Measurements from ENCODE around the gene KIFAP3.

KIFAP3 gene

DNA sequence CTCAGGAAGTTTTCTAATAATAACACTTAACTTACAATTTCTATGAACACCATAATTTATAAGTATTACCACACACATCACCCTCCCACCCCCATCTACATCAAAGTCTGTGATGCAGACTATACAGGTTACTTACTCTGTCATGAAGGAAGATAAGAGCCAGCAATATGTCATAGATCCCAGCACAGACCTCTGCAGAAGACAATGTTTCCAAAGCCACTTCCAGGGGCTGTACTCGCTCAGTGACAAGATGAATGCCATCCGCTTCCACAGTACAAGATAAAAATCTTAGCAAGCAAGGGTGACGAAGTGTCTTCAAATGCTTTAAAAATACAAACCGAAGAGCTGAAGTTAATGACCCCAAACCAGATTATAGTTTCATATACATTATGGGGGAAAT is 196.0 kb downstream of the KIFAP3 start:
- H2AFZ ChIP-seq (ENCODE audit: low read depth, low read length, severe bottlenecking): no peak overlapping the region
- no peak overlapping the region for H3K4me2 ChIP-seq (ENCODE audit: low read depth, low read length, poor library complexity, severe bottlenecking)
- H3K9ac ChIP-seq (ENCODE audit: low read length): no peak overlapping the region
- H4K20me1 ChIP-seq (ENCODE audit: low read depth, low read length): no peaks in the 10 kb centered on the region
- no peaks in the 10 kb centered on the region for H3K9me2 ChIP-seq (replicated peaks; ENCODE audit: insufficient read depth, low read length)
- peaks cover 13% of the 10 kb centered on the region for H3K36me3 ChIP-seq (ENCODE audit: low read length)
- H3F3A ChIP-seq (ENCODE audit: insufficient read depth): no peaks in the 10 kb centered on the region
- H3K27ac ChIP-seq (ENCODE audit: low read depth, low read length): no peak overlapping the region
- peaks cover 2% of the 10 kb centered on the region; the same call in 1 of the 2 replicates for H3K79me2 ChIP-seq (ENCODE audit: insufficient read depth, low read length)
- H3K4me3 ChIP-seq (ENCODE audit: insufficient read depth, low read length, poor library complexity, severe bottlenecking): no peak overlapping the region
- TF ChIP-seq, protein P1, sequence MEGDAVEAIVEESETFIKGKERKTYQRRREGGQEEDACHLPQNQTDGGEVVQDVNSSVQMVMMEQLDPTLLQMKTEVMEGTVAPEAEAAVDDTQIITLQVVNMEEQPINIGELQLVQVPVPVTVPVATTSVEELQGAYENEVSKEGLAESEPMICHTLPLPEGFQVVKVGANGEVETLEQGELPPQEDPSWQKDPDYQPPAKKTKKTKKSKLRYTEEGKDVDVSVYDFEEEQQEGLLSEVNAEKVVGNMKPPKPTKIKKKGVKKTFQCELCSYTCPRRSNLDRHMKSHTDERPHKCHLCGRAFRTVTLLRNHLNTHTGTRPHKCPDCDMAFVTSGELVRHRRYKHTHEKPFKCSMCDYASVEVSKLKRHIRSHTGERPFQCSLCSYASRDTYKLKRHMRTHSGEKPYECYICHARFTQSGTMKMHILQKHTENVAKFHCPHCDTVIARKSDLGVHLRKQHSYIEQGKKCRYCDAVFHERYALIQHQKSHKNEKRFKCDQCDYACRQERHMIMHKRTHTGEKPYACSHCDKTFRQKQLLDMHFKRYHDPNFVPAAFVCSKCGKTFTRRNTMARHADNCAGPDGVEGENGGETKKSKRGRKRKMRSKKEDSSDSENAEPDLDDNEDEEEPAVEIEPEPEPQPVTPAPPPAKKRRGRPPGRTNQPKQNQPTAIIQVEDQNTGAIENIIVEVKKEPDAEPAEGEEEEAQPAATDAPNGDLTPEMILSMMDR (IDR thresholded peaks at IDR 0.05; ENCODE audit: insufficient read depth, low read length, poor library complexity, severe bottlenecking): no peak
- TF ChIP-seq EZH2phosphoT487 (conservative IDR thresholded peaks at IDR 0.05; ENCODE audit: low read length): no peak
- no peaks in the 10 kb centered on the region for H3K9me3 ChIP-seq (ENCODE audit: insufficient read depth, low read length)
- no peaks in the 10 kb centered on the region for H3K27me3 ChIP-seq (ENCODE audit: low read length)

DNA sequence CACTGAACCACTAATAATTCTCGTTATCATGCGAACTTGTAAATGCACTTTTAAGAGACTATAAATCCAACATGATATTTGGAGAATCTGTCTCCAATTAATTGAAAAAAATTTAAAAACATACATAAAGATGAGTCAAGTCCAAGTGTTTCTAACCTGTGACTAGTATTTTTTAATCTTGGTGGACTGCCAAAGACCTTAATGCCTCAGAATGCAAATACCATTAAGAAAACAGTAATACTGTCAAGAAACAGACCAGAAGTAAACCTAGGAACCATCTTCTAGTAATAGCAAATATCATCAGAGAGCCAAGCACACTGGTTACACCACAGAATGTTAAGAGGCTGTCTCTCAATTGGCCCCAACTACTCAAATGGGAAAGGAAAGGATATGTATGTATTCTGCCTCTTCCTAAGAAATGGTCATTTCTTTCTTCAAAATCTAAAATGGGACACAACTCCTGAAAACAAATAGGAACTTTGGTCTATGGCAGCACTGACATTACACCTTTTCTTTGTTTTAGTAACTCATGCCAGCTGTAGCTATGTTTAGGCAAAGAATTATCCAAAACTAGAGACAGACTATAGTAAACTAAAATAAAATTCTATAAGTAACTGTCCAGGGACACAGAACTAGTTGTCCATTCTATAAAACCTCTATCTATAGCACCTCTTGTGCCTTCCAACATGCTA is 196.5 kb downstream of the KIFAP3 start:
- Histone ChIP-seq H3K9me3 (ENCODE audit: insufficient read depth, low read length) (no peaks in the 10 kb centered on the region), H4K20me1 (ENCODE audit: low read depth, low read length) (no peaks in the 10 kb centered on the region), H3K27ac (ENCODE audit: low read depth, low read length) (no peak overlapping the region), H3K79me2 (ENCODE audit: insufficient read depth, low read length) (peaks cover 2% of the 10 kb centered on the region; the same call in 1 of the 2 replicates), H3K4me3 (ENCODE audit: insufficient read depth, low read length, poor library complexity, severe bottlenecking) (no peak overlapping the region), H3K9ac (ENCODE audit: low read length) (no peak overlapping the region), H3K36me3 (ENCODE audit: low read length) (peaks cover 19% of the 10 kb centered on the region), H3K4me2 (ENCODE audit: low read depth, low read length, poor library complexity, severe bottlenecking) (no peak overlapping the region), H3K9me2 (replicated peaks; ENCODE audit: insufficient read depth, low read length) (no peaks in the 10 kb centered on the region), H3K27me3 (ENCODE audit: low read length) (no peaks in the 10 kb centered on the region), H3F3A (ENCODE audit: insufficient read depth) (no peaks in the 10 kb centered on the region), H2AFZ (ENCODE audit: low read depth, low read length, severe bottlenecking) (no peak overlapping the region)
- no peak for TF ChIP-seq EZH2phosphoT487 (conservative IDR thresholded peaks at IDR 0.05; ENCODE audit: low read length)
- TF ChIP-seq, protein P1 (IDR thresholded peaks at IDR 0.05; ENCODE audit: insufficient read depth, low read length, poor library complexity, severe bottlenecking): no peak

DNA sequence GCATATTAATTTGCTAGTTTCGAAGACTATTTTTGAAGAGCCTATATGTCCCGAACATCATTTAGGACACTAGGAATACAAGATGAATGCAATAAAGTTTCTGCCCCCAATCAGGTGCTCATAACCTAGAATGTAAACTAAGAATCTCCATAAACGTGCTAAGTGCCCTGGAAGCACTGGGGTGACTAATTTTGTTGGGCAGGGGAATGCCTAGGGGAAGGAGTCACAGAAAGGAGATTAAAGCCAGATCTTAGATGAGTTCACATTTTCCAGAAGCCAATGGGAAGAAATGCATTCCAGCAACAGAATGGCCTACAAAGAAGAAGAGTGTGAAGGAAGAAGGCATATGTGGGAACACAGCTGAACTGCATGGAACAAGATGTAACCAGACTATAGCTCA is 200.3 kb downstream of the KIFAP3 start:
- Histone ChIP-seq H3K27ac (ENCODE audit: low read depth, low read length) (no peak overlapping the region), H3K9me3 (ENCODE audit: insufficient read depth, low read length) (no peaks in the 10 kb centered on the region), H3F3A (ENCODE audit: insufficient read depth) (no peaks in the 10 kb centered on the region), H4K20me1 (ENCODE audit: low read depth, low read length) (no peaks in the 10 kb centered on the region), H3K9me2 (replicated peaks; ENCODE audit: insufficient read depth, low read length) (no peaks in the 10 kb centered on the region), H3K36me3 (ENCODE audit: low read length) (peaks cover 31% of the 10 kb centered on the region), H3K4me2 (ENCODE audit: low read depth, low read length, poor library complexity, severe bottlenecking) (no peak overlapping the region), H3K27me3 (ENCODE audit: low read length) (no peaks in the 10 kb centered on the region), H3K4me3 (ENCODE audit: insufficient read depth, low read length, poor library complexity, severe bottlenecking) (no peak overlapping the region), H3K9ac (ENCODE audit: low read length) (no peak overlapping the region), H3K79me2 (ENCODE audit: insufficient read depth, low read length) (no peaks in the 10 kb centered on the region; the same call in 1 of the 2 replicates), H2AFZ (ENCODE audit: low read depth, low read length, severe bottlenecking) (no peak overlapping the region)
- no peak for TF ChIP-seq EZH2phosphoT487 (conservative IDR thresholded peaks at IDR 0.05; ENCODE audit: low read length)
- TF ChIP-seq, protein P1 (IDR thresholded peaks at IDR 0.05; ENCODE audit: insufficient read depth, low read length, poor library complexity, severe bottlenecking): no peak

All from SU-DHL-6 (cell line).